ENCODE measurements around the gene NES.

GRCh38 chr1:156618853-156619581, 58.2 kb downstream of the NES start, which contains the start of gene HAPLN2:
- TF ChIP-seq POU2F2 (IDR thresholded peaks at IDR 0.05; ENCODE audit: low read depth, low read length) (no peak), POLR2AphosphoS5 (IDR thresholded peaks at IDR 0.05; ENCODE audit: low read depth, low read length) (no peak), SPI1 (IDR thresholded peaks at IDR 0.05; ENCODE audit: low read depth, low read length) (no peak), POLR2A (IDR thresholded peaks at IDR 0.05; ENCODE audit: low read depth, low read length) (no peak), TAF1 (IDR thresholded peaks at IDR 0.05; ENCODE audit: low read depth, low read length) (no peak)

Measured in GM12891 (cell line).